WTC11 (cell line): ENCODE results near the gene UBN1. TPM values are rescaled to one million over a fixed set of nuclear protein-coding genes. Genes with fewer than 3 reads are reported as not detected.

ENCODE experiments used
- ATAC-seq: fragments of 200-7000 bp; cut with Tn5 transposase; 2 replicates; pipeline ENCODE4 v1.10.0; 2021; ENCODE audit warnings: mild to moderate bottlenecking, moderate library complexity
- CTCF ChIA-PET: fragments of 300-600 bp; sonication (Branson Sonifier 250); formaldehyde crosslinking; loops from one replicate; lab custom pipeline; 2021; ENCODE audit warnings: antibody characterized with exemption; lab: Charles Lee
- POLR2A ChIA-PET: fragments of 350-600 bp; sonication (Branson Sonifier 250); formaldehyde crosslinking; loops from one replicate; lab custom pipeline; 2021; ENCODE audit warnings: antibody characterized with exemption; lab: Charles Lee
- DNase-seq: peaks from one replicate; pipeline ENCODE4 v3.0.0; 2021; ENCODE audit warnings: low spot score
- H3K27ac Mint-ChIP-seq: 2 replicates; pipeline ENCODE4 v1.8.0; 2021; ENCODE audit warnings: mixed read lengths
- H3K27me3 Mint-ChIP-seq: 2 replicates; pipeline ENCODE4 v1.8.0; 2021; ENCODE audit warnings: low read depth, mild to moderate bottlenecking, moderate library complexity, mixed read lengths
- H3K36me3 Mint-ChIP-seq: 2 replicates; pipeline ENCODE4 v1.8.0; 2021; ENCODE audit warnings: mixed read lengths
- H3K4me1 Mint-ChIP-seq: 2 replicates; pipeline ENCODE4 v1.8.0; 2022; ENCODE audit warnings: mixed read lengths
- H3K4me3 Mint-ChIP-seq: 2 replicates; pipeline ENCODE4 v1.8.0; 2021; ENCODE audit warnings: mild to moderate bottlenecking, moderate library complexity, mixed read lengths
- H3K9me3 Mint-ChIP-seq: 2 replicates; pipeline ENCODE4 v1.8.0; 2021; ENCODE audit warnings: mixed read lengths
- AR ChIP-seq: fragments of 250-450 bp; sonication (Bioruptor Pico); IDR thresholded peaks from 2 replicates; pipeline ENCODE4 v1.9.0; 2021; ENCODE audit warnings: mild to moderate bottlenecking
- ARID4B ChIP-seq: sonication (generic); formaldehyde crosslinking; IDR thresholded peaks from 2 replicates; pipeline ENCODE4 v1.8.0; 2023; ENCODE audit warnings: missing genetic modification reagents, mild to moderate bottlenecking, borderline replicate concordance
- CREM ChIP-seq: sonication (generic); formaldehyde crosslinking; IDR thresholded peaks from 2 replicates; pipeline ENCODE4 v1.8.1; 2022; ENCODE audit warnings: mild to moderate bottlenecking, missing genetic modification reagents, moderate library complexity
- CTCF ChIP-seq: fragments of 200-600 bp; IDR thresholded peaks from 2 replicates; pipeline ENCODE4 v1.8.0; 2022; ENCODE audit warnings: antibody characterized with exemption
- GRHL2 ChIP-seq: fragments of 250-450 bp; sonication (Bioruptor Pico); IDR thresholded peaks from 2 replicates; pipeline ENCODE4 v1.8.0; 2022; ENCODE audit warnings: mild to moderate bottlenecking, moderate library complexity; ENCODE audit not compliant: insufficient replicate concordance, severe bottlenecking
- NFATC4 ChIP-seq: fragments of 250-450 bp; sonication (Bioruptor Pico); IDR thresholded peaks from 2 replicates; pipeline ENCODE4 v1.9.0; 2021; ENCODE audit warnings: mild to moderate bottlenecking
- NFE2L1 ChIP-seq: sonication (generic); formaldehyde crosslinking; IDR thresholded peaks from 2 replicates; pipeline ENCODE4 v1.8.1; 2023; ENCODE audit warnings: missing genetic modification reagents
- NR2C2 ChIP-seq: sonication (generic); formaldehyde crosslinking; IDR thresholded peaks from 2 replicates; pipeline ENCODE4 v1.8.0; 2022; ENCODE audit warnings: mild to moderate bottlenecking, missing genetic modification reagents
- SP1 ChIP-seq: sonication (generic); formaldehyde crosslinking; conservative IDR thresholded peaks from 2 replicates; pipeline ENCODE4 v1.8.1; 2022; ENCODE audit warnings: missing genetic modification reagents
- ZNF121 ChIP-seq: sonication (generic); formaldehyde crosslinking; IDR thresholded peaks from 2 replicates; pipeline ENCODE4 v1.8.0; 2023; ENCODE audit warnings: missing genetic modification reagents
- ZNF263 ChIP-seq: sonication (generic); formaldehyde crosslinking; IDR thresholded peaks from 2 replicates; pipeline ENCODE4 v1.8.1; 2022; ENCODE audit warnings: low read depth, mild to moderate bottlenecking, moderate library complexity, missing genetic modification reagents
- ZNF396 ChIP-seq: fragments of 250-450 bp; sonication (Bioruptor Pico); IDR thresholded peaks from 2 replicates; pipeline ENCODE4 v1.8.0; 2021; ENCODE audit warnings: mild to moderate bottlenecking, moderate library complexity, borderline replicate concordance
- total RNA-seq: library from RNA; stranded (reverse); gene quantifications from 3 replicates; pipeline ENCODE4 v1.2.3, GENCODE V29; 2021

UBN1 gene
- total RNA-seq, 1 experiment from 2014 or later = 38.5 TPM

GRCh38 chr16:4865231-4865860, 18.1 kb downstream of the UBN1 start (continued):
- TF ChIP-seq CREM (CRISPR knock-in tag) (no peak), NFATC4 (CRISPR knock-in tag) (no peak), ZNF121 (CRISPR knock-in tag) (no peak), ARID4B (CRISPR knock-in tag) (no peak), SP1 (CRISPR knock-in tag) (no peak), GRHL2 (CRISPR knock-in tag) (no peak), NR2C2 (no peak), NFE2L1 (CRISPR knock-in tag) (no peak)

GRCh38 chr16:4866586-4866985, 19.3 kb downstream of the UBN1 start:
- H3K36me3 Mint-ChIP-seq = peaks cover 40% of the 10 kb centered on the region
- H3K27me3 Mint-ChIP-seq = no peaks in the 10 kb centered on the region

More at GRCh38 chr16:4866586-4866985, 19.3 kb downstream of the UBN1 start:
- TF ChIP-seq ZNF263 (CRISPR knock-in tag) = no peak
- TF ChIP-seq ARID4B (CRISPR knock-in tag) = no peak
- TF ChIP-seq ZNF396 (CRISPR knock-in tag) = no peak
- no peak for TF ChIP-seq AR (CRISPR knock-in tag)
- TF ChIP-seq CTCF = no peak
- POLR2A ChIA-PET = no interaction called here
- CTCF ChIA-PET = interaction anchor here (1.6 kb wide), 1 partner anchor 89 kb away, joined by 6 read pairs; no protein-coding TSS in a partner anchor
- no peaks in the 10 kb centered on the region for H3K4me1 Mint-ChIP-seq
- no peak overlapping the region for H3K27ac Mint-ChIP-seq
- ATAC-seq (no peak), DNase-seq (no peak)
- H3K4me3 Mint-ChIP-seq = no peak overlapping the region
- no peaks in the 10 kb centered on the region for H3K9me3 Mint-ChIP-seq
